ENCODE measurements around the gene MIPEP. TPM values are rescaled to one million over a fixed set of nuclear protein-coding genes. Genes with fewer than 3 reads are reported as not detected.

MIPEP gene
- total and polyA plus RNA-seq, 9 of the 15 experiments (the other 6 are each of a cell fraction or from before 2014, with no cell fraction given) = 1.7 to 19.3 (median 13.1) TPM

DNA sequence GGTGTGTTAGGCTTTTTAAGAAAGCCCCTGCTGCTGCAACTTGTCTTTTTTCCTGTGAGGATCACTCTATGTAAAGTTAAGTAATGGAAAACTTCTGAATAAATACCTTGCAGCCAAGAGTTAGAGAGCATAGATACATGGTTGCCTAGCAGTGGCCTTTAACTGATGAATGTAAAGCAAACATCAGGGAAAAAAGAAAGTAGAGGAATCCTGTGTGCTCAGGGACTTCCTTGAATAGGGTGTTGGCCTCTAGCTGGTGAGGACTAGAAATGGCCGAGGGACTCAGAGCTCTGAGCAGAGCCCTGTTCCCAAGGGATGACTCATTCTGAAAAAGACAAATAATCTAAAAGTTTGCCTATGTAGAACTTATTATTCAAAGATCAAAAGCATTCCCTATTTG lies 135.7 kb downstream of the MIPEP start (continued):
- TF ChIP-seq ZNF431 (CRISPR knock-in tag; IDR thresholded peaks at IDR 0.05) (no peak), CEBPG (CRISPR knock-in tag; IDR thresholded peaks at IDR 0.05) (no peak), CEBPG (tag; conservative IDR thresholded peaks at IDR 0.05 in 1 of 2, IDR thresholded peaks at IDR 0.05 in 1 of 2) (no peak), ASH1L (IDR thresholded peaks at IDR 0.05; ENCODE audit: borderline replicate concordance, low read depth, partially characterized antibody) (no peak), SAFB2 (IDR thresholded peaks at IDR 0.05; ENCODE audit: borderline replicate concordance, low read depth, low read length, severe bottlenecking) (no peak)
- TF ChIP-seq, protein P1, sequence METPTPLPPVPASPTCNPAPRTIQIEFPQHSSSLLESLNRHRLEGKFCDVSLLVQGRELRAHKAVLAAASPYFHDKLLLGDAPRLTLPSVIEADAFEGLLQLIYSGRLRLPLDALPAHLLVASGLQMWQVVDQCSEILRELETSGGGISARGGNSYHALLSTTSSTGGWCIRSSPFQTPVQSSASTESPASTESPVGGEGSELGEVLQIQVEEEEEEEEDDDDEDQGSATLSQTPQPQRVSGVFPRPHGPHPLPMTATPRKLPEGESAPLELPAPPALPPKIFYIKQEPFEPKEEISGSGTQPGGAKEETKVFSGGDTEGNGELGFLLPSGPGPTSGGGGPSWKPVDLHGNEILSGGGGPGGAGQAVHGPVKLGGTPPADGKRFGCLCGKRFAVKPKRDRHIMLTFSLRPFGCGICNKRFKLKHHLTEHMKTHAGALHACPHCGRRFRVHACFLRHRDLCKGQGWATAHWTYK (CRISPR knock-in tag; IDR thresholded peaks at IDR 0.05) = no peak

DNA sequence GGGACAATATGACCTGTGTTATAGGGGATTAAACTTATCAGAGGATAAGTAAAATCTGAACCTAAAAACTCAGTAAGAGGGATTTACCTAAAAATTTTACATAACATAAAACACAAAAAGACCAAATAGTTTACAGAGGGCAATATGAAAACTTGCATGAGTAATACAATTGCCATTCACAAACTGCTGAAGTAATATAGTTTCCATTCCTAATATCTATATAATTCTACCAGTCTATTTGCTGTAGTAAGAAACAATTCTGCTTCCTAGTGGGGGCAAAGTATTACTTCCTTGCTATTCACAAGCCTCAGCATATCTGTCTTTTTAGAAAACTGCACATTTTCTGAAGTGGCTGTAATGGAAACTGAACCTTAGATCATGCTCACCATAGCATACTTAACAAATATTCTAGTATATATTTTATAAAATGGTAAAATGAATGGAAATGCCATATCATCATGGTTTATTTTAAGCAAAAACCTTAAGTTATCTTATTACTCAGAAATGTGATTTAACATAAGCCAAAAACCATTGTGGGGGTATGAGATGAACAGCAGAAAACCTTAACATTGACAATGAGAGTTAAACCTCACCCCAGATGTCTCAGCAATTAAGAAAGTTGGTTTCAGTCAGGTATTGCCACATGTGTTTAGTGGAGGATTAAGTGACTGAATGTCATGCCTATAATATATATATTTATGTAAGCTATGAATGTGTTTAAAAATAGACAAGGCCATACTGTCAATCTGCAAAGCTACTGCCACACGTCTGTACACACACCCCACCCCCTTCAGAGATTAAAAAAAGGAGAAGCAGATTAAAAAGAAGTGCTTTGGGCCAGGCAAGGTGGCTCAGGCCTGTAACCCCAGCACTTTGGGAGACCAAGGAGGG lies 136.8 kb downstream of the MIPEP start:
- no peak overlapping the region for H3K4me3 ChIP-seq
- no peaks in the 10 kb centered on the region for H3K4me1 ChIP-seq (replicated peaks in 1 of 2; ENCODE audit: control insufficient read depth in 2 of 2, insufficient read depth in 2 of 2, low read length in 2 of 2)
- no peaks in the 10 kb centered on the region for H3K9me3 ChIP-seq (replicated peaks; ENCODE audit: control insufficient read depth, insufficient read depth, low read depth, low read length)
- WGBS (ENCODE audit: insufficient coverage, low coverage, missing lambda C conversion rate) = 0% methylated on average over 1 of the region's 1 CpG
- intact Hi-C loops (cut with micrococcal nuclease) (no loop called here), in situ Hi-C loops (cut with MboI) (no loop called here)
- no peaks in the 10 kb centered on the region for H3K36me3 ChIP-seq (ENCODE audit: control insufficient read depth, insufficient read depth, low read length)
- no peak overlapping the region for H2AFZ ChIP-seq (ENCODE audit: low read depth, low read length)
- no TSS peak for BruUV-seq (replicated peaks)
- TF ChIP-seq ZNF584 (CRISPR knock-in tag; IDR thresholded peaks at IDR 0.05; ENCODE audit: low read depth) = no peak
- H3K27me3 ChIP-seq (ENCODE audit: control insufficient read depth in 2 of 2, insufficient read depth in 2 of 2, low read length in 2 of 2) = no peaks in the 10 kb centered on the region
- H3K27ac ChIP-seq (ENCODE audit: extremely low read depth, low read depth, low read length) = no peak overlapping the region
- H4K20me1 ChIP-seq (replicated peaks; ENCODE audit: control insufficient read depth, insufficient read depth, low read length) = no peaks in the 10 kb centered on the region
- H3K9me1 ChIP-seq (ENCODE audit: control insufficient read depth, insufficient read depth, low read length) = no peaks in the 10 kb centered on the region
- POLR2A ChIA-PET = interaction anchor here (0.6 kb wide), 1 partner anchor 234 kb away, joined by 3 read pairs; no protein-coding TSS in a partner anchor
- no peak for FAIRE-seq
- CTCF ChIA-PET (ENCODE audit: low intra/inter-chr PET ratio) = no interaction called here
- no peak overlapping the region for H3K9ac ChIP-seq (ENCODE audit: insufficient read depth in 1 of 2, low read depth in 2 of 2, low read length in 2 of 2)
- no peak for ATAC-seq
- no peak for DNase-seq (ENCODE audit: extremely low read depth in 1 of 4, low spot score in 3 of 4)
- H3K79me2 ChIP-seq (ENCODE audit: control insufficient read depth, insufficient read depth, low read length) = no peaks in the 10 kb centered on the region
- H3K4me2 ChIP-seq (ENCODE audit: insufficient read depth, low read length) = no peak overlapping the region

Data from K562 (cell line).